ENCODE measurements around the gene LILRA6.
"Not testable (repeated sequence)": the region's sequence is repeated elsewhere in the genome, so short reads cannot be mapped to it uniquely, and the experiment has no call there.

Gene LILRA6

GRCh38 chr19:54231077-54231931 is 11.3 kb downstream of the LILRA6 start:
- peak; percentile 78 for DNase-seq (ENCODE audit: low read depth)

- DNase-seq (ENCODE audit: low read depth): no peak
Observed at GRCh38 chr19:54230031-54230430, 12.6 kb downstream of the LILRA6 start.

GRCh38 chr19:54229146-54229545 is 13.4 kb downstream of the LILRA6 start:
- no peak for DNase-seq (ENCODE audit: low read depth)

GRCh38 chr19:54224619-54225018 is 18.0 kb downstream of the LILRA6 start:
- DNase-seq (ENCODE audit: low read depth): not testable (repeated sequence)

- not testable (repeated sequence) for DNase-seq (ENCODE audit: low read depth)
Observed at GRCh38 chr19:54223937-54224281, 18.7 kb downstream of the LILRA6 start.

- not testable (repeated sequence) for DNase-seq (ENCODE audit: low read depth)
Observed at GRCh38 chr19:54223277-54223936, 19.2 kb downstream of the LILRA6 start.

- DNase-seq (ENCODE audit: low read depth): not testable (repeated sequence)
Observed at GRCh38 chr19:54222474-54223276, 19.9 kb downstream of the LILRA6 start, which contains the start of gene LILRB3. LILRB3 (minus strand) TSS chr19:54223007; CDS start chr19:54222976, 31 bp downstream.

- not testable (repeated sequence) for DNase-seq (ENCODE audit: low read depth)
Observed at GRCh38 chr19:54221947-54222346, 20.6 kb downstream of the LILRA6 start.

GRCh38 chr19:54219702-54220101 is 22.9 kb downstream of the LILRA6 start:
- DNase-seq (ENCODE audit: low read depth): not testable (repeated sequence)

GRCh38 chr19:54218960-54219661 is 23.5 kb downstream of the LILRA6 start:
- DNase-seq (ENCODE audit: low read depth): no peak

- DNase-seq (ENCODE audit: low read depth): no peak
Observed at GRCh38 chr19:54218259-54218658, 24.3 kb downstream of the LILRA6 start.

- DNase-seq (ENCODE audit: low read depth): not testable (repeated sequence)
Observed at GRCh38 chr19:54217517-54218247, 24.9 kb downstream of the LILRA6 start.

GRCh38 chr19:54216869-54217268 is 25.7 kb downstream of the LILRA6 start:
- DNase-seq (ENCODE audit: low read depth): no peak

GRCh38 chr19:54214734-54215133 is 27.9 kb downstream of the LILRA6 start:
- DNase-seq (ENCODE audit: low read depth): not testable (repeated sequence)

- DNase-seq (ENCODE audit: low read depth): not testable (repeated sequence)
Observed at GRCh38 chr19:54214217-54214616, 28.4 kb downstream of the LILRA6 start.

GRCh38 chr19:54211235-54211634 is 31.4 kb downstream of the LILRA6 start:
- DNase-seq (ENCODE audit: low read depth): no peak

- DNase-seq (ENCODE audit: low read depth): no peak
Observed at GRCh38 chr19:54209811-54210494, 32.6 kb downstream of the LILRA6 start.

GRCh38 chr19:54209058-54209810 is 33.4 kb downstream of the LILRA6 start:
- peak; percentile 41 for DNase-seq (ENCODE audit: low read depth)

GRCh38 chr19:54208784-54209057 is 33.9 kb downstream of the LILRA6 start:
- DNase-seq (ENCODE audit: low read depth): no peak

Measured in activated T-cell treated with anti-CD3 and anti-CD28 coated beads for 48 hours (primary cell).